Measurements from ENCODE around the gene LHPP.

GRCh38 chr10:124652200-124652599, 190.6 kb downstream of the LHPP start:
- TF ChIP-seq, protein P1, sequence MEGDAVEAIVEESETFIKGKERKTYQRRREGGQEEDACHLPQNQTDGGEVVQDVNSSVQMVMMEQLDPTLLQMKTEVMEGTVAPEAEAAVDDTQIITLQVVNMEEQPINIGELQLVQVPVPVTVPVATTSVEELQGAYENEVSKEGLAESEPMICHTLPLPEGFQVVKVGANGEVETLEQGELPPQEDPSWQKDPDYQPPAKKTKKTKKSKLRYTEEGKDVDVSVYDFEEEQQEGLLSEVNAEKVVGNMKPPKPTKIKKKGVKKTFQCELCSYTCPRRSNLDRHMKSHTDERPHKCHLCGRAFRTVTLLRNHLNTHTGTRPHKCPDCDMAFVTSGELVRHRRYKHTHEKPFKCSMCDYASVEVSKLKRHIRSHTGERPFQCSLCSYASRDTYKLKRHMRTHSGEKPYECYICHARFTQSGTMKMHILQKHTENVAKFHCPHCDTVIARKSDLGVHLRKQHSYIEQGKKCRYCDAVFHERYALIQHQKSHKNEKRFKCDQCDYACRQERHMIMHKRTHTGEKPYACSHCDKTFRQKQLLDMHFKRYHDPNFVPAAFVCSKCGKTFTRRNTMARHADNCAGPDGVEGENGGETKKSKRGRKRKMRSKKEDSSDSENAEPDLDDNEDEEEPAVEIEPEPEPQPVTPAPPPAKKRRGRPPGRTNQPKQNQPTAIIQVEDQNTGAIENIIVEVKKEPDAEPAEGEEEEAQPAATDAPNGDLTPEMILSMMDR (tag by site-specific recombination; IDR thresholded peaks at IDR 0.05), result no peak
- TF ChIP-seq ZNF785 (tag by site-specific recombination; IDR thresholded peaks at IDR 0.05) (no peak), ZNF76 (tag by site-specific recombination; IDR thresholded peaks at IDR 0.05; ENCODE audit: borderline replicate concordance, low read depth) (no peak), TSHZ1 (tag by site-specific recombination; IDR thresholded peaks at IDR 0.05; ENCODE audit: borderline replicate concordance) (no peak), ZNF777 (tag by site-specific recombination; IDR thresholded peaks at IDR 0.05; ENCODE audit: borderline replicate concordance) (no peak), ELK4 (IDR thresholded peaks at IDR 0.05; ENCODE audit: borderline replicate concordance, low read depth, low read length) (no peak), ZSCAN30 (tag by site-specific recombination; IDR thresholded peaks at IDR 0.05) (no peak), TCF7L2 (IDR thresholded peaks at IDR 0.05; ENCODE audit: borderline replicate concordance, low read depth, low read length) (no peak), ZNF248 (tag by site-specific recombination; IDR thresholded peaks at IDR 0.05) (no peak), ZNF404 (tag by site-specific recombination; IDR thresholded peaks at IDR 0.05) (no peak), HOXA7 (CRISPR knock-in tag; IDR thresholded peaks at IDR 0.05; ENCODE audit: borderline replicate concordance) (no peak), ZNF140 (tag by site-specific recombination; IDR thresholded peaks at IDR 0.05) (no peak), ZFP3 (tag by site-specific recombination; IDR thresholded peaks at IDR 0.05; ENCODE audit: low read depth) (no peak)
- TF ChIP-seq, protein P2, sequence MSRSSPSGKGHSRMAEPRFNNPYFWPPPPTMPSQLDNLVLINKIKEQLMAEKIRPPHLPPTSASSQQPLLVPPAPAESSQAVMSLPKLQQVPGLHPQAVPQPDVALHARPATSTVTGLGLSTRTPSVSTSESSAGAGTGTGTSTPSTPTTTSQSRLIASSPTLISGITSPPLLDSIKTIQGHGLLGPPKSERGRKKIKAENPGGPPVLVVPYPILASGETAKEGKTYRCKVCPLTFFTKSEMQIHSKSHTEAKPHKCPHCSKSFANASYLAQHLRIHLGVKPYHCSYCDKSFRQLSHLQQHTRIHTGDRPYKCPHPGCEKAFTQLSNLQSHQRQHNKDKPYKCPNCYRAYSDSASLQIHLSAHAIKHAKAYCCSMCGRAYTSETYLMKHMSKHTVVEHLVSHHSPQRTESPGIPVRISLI (tag by site-specific recombination; IDR thresholded peaks at IDR 0.05), result no peak
